GM12892 (cell line): ENCODE results near the gene CEP164.
"Not testable (repeated sequence)": the region's sequence is repeated elsewhere in the genome, so short reads cannot be mapped to it uniquely, and the experiment has no call there.

ENCODE experiments used
- DNase-seq: peaks from one replicate; pipeline ENCODE4 v3.0.0; 2011; ENCODE audit not compliant: insufficient read length
- FAIRE-seq: peaks from 2 replicates; lab custom pipeline; 2011; peaks lifted over from hg19 to GRCh38; lab: Jason Lieb, UNC
- POLR2A ChIP-seq: IDR thresholded peaks from 2 replicates; pipeline ENCODE4 v1.6.1; 2011; ENCODE audit warnings: low read depth, low read length, control low read depth
- POLR2AphosphoS5 ChIP-seq: IDR thresholded peaks from 2 replicates; pipeline ENCODE4 v1.6.1; 2011; ENCODE audit warnings: low read depth, low read length, control low read depth
- TAF1 ChIP-seq: IDR thresholded peaks from 2 replicates; pipeline ENCODE4 v1.6.1; 2011; ENCODE audit warnings: low read depth, mild to moderate bottlenecking, control low read depth, low read length, borderline replicate concordance

Gene CEP164

DNA sequence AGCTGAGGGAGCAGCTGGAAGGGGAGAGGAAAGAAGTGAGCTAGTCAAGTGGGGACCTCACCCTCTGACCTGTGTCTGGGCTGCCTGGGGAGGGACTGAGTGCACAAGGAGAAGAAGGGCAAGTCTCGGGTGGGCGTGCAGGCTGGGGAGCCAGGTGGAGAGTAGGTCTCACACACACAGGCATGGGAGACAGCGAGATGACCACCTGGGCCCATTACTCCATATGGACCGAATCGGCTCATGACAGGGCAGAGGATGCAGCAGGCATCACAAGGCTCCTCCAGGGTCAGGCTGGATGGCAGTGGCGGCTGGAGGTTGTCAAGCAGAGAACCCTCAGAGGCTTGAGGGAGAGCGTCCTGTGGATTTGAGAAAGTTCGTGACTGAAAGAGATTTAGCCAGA, 63.5 kb downstream of the CEP164 start:
- FAIRE-seq: no peak
- no peak for TF ChIP-seq TAF1
- TF ChIP-seq POLR2AphosphoS5: no peak
- TF ChIP-seq POLR2A: no peak
- no peak for DNase-seq

DNA sequence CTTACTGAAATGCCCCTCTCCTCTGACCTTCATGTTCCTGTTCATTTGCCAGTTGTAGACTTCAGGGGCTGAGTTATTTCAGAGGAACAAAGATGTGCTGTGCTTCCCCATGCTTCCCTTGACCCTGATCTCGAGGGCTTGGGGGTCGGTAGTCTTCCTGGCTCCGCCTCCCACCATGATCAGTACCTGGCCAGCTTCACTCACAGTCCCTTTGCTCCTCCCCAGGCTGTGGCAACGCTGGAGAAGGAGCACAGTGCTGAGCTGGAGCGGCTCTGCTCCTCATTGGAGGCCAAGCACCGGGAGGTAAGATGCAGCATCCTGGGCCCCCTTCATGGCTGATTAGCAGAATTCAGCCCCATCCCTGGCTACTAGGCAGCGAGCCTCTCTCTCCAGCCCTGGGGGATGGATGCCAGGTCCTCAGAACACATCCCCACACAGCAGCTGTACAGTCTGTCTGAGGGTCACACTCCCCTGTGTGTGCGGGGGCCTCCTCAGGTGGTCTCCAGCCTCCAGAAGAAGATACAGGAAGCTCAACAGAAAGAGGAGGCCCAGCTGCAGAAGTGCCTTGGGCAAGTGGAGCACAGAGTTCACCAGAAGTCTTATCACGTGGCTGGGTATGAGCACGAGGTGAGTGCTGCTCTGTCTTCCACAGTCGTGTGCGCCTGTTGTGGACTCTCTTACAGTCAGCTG, 64.5 kb downstream of the CEP164 start:
- TF ChIP-seq TAF1: no peak
- no peak for TF ChIP-seq POLR2AphosphoS5
- no peak for FAIRE-seq
- DNase-seq: no peak

DNA sequence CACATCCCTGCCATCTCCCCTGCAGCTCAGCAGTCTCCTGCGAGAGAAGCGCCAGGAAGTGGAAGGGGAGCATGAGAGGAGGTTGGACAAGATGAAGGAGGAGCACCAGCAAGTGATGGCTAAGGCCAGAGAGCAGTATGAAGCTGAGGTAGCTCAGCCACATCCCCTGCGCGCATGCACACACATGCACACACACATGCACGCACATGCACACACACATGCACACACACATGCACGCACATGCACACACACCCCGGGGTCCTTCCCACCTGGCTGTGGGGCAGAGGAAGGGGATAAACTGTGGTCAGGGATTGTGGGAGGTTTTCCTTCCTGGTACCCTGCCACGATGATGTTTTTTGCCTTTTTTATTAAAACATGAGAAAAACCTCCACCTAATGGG, 65.3 kb downstream of the CEP164 start:
- TF ChIP-seq POLR2AphosphoS5: no peak
- TF ChIP-seq TAF1: no peak
- TF ChIP-seq POLR2A: no peak
- DNase-seq: no peak
- no peak for FAIRE-seq

DNA sequence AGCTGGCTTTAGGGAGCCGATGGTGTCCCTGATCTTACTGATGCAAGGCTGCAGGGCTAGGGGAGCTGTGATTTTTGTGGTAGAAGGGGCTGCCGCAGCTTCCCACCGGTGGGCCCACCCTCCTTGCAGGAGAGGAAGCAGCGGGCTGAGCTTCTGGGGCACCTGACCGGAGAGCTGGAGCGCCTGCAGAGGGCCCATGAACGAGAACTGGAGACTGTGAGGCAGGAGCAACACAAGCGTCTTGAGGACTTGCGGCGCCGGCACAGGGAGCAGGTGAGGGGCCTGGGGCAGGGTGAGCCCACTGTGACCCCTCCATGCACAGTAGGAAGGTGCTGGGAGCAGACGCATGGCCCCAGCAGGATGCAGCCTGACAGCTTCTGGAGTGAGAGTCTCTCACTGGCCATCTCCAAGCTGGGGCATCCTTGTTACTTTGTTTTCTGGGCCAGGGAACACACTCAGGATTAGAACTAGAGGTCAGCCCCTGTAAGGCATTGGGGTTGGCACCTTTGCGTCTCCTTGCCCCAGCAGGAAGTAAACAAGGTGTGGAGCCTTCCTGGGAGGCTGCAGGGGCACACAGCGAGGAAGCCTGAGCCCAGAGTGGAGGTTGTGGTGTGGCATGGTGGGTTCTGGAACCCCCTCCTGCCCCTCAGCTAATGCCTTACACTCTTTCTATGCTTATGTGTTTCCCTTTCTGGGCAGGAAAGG, 66.7 kb downstream of the CEP164 start:
- TF ChIP-seq TAF1: no peak
- TF ChIP-seq POLR2A: no peak
- TF ChIP-seq POLR2AphosphoS5: no peak
- FAIRE-seq (no peak), DNase-seq (no peak)

DNA sequence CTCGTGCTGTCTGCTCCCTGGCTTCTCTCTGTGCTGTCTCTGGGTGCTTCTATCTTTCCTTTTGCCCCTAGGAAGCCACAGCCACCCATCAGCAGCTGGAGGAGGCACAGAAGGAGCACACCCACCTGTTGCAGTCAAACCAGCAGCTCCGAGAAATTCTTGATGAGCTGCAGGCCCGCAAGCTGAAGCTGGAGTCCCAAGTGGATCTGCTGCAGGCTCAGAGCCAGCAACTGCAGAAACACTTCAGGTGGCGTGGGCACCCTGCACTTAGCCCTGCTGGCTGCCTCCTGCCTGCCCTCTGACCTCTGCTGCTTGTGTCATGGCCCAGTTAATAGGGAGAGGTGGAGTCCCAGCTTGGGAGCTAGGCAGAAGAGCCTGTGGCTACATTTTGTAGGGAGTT, 67.8 kb downstream of the CEP164 start:
- FAIRE-seq (no peak), DNase-seq (no peak)
- TF ChIP-seq POLR2A (no peak), TAF1 (no peak), POLR2AphosphoS5 (no peak)

DNA sequence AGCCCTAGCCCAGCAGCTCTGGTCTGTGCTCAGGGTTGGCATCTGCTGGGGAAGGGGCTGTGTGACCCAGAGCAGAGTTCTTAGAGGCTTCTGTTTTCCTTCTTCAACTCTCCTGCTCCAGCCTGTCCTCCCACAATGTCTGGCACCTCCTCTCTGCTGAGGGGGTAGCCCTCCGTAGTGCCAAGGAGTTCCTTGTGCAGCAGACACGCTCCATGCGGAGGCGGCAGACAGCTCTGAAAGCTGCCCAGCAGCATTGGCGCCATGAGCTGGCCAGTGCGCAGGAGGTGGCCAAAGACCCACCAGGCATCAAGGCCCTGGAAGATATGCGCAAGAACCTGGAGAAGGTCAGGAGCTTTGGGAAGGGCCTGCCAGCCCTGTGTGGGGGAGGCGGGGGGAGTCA, 69.3 kb downstream of the CEP164 start:
- no peak for DNase-seq
- FAIRE-seq: no peak

DNA sequence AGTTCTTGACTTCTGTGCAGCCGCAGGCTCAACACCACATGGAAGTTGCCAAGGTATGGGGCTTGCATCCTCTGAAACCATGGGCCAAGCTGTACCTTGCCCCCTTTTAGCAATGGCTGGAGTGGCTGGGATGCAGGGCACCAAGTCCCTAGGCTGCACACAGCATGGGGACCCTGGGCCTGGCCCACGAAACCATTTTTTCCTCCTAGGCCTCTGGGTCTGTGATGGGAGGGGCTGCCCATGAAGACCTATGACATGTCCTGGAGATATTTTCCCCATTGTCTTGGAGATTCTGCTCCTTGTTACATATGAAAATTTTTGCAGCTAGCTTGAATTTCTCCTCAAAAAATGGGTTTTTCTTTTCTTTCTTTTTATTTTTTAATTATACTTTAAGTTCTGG, 71.0 kb downstream of the CEP164 start:
- DNase-seq, FAIRE-seq: not testable (repeated sequence)

More for the DNA sequence above, 69.3 kb downstream of the CEP164 start:
- TF ChIP-seq TAF1 (no peak), POLR2AphosphoS5 (no peak), POLR2A (no peak)

DNA sequence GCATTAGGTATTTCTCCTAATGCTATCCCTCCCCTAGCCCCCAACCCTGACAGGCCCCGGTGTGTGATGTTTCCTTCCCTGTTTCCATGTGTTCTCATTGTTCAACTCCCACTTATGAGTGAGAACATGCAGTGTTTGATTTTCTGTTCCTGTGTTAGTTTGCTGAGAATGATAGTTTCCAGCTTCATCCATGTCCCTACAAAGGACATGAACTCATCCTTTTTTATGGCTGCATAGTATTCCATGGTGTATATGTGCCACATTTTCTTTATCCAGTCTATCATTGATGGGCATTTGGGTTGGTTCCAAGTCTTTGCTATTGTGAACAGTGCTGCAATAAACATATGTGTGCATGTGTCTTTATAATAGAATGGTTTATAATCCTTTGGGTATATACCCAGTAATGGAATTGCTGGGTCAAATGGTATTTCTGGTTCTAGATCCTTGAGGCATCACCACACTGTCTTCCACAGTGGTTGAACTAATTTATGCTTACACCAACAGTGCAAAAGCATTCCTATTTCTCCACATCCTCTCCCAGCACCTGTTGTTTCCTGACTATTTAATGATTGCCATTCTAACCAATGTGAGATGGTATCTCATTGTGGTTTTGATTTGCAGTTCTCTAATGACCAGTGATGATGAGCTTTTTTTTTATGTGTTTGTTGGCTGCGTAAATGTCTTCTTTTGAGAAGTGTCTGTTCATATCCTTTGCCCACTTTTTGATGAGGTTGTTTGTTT, 71.6 kb downstream of the CEP164 start:
- DNase-seq, FAIRE-seq: not testable (repeated sequence)

DNA sequence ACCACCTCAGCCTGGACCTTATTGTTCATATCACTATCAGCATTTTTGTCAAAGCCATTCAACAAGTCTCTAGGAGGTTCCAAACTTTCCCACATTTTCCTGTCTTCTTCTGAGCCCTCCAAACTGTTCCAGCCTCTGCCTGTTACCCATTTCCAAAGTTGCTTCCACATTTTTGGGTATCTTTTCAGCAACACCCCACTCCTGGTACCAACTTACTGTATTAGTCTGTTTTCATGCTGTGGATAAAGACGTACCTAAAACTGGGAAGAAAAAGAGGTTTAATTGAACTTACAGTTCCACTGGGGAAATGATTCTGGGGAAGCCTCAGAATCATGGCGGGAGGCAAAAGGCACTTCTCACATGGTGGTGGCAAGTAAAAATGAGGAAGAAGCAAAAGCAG, 78.2 kb downstream of the CEP164 start:
- DNase-seq, FAIRE-seq: not testable (repeated sequence)

DNA sequence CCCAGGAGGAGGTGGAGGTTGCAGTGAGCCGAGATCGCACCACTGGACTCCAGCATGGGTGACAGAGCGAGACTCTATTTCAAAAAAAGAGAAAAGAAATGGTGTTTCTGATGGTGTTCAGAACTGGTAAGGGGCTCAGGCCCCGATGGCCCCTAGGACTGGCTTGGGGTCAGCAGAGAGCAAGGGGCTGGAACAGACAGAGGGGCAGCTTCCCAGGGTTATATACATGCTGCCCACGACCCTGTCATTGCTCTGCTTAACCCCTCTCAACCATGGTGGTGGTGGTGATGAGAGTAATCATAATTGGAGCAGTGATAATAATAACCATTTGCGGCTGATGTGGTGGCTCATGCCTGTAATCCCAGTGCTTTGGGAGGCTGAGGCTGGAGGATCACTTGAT, 79.4 kb downstream of the CEP164 start:
- FAIRE-seq (no peak), DNase-seq (no peak)
- no peak for TF ChIP-seq POLR2AphosphoS5
- TF ChIP-seq TAF1: no peak
- no peak for TF ChIP-seq POLR2A

DNA sequence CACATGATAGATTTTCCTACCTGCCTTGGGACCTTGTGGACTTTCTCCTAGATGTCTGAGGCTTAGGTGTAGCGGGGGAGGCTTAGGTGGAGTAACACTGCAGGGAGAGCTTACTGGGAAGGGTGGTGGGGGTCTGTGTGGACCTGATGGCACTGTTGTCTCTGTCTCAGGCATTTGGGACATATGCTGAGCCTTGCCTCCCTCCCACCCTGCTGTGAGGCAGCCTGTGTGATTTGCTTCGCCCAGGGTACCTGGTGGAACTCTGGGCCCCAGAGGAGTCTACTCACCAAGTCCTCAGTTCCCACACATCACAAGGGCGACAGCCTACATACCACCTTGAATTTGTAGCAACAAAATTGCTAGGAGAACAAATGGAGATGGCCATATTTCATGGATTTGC, 80.7 kb downstream of the CEP164 start:
- TF ChIP-seq POLR2AphosphoS5 (no peak), POLR2A (no peak), TAF1 (no peak)
- DNase-seq: no peak

DNA sequence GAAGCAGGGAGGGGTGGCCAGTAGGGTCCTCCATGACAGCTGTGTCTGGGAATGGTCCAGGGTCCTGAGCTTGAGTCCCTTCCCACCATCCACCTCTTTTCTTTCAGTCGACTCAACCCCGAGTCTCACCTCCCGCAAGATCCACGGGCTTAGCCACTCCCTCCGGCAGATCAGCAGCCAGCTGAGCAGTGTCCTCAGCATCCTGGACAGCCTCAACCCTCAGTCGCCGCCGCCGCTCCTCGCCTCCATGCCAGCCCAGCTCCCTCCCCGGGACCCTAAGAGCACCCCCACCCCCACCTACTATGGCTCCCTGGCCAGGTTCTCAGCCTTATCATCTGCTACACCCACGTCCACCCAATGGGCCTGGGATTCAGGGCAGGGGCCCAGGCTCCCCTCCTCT, 81.9 kb downstream of the CEP164 start:
- FAIRE-seq: no peak
- DNase-seq: no peak
- TF ChIP-seq TAF1: no peak
- TF ChIP-seq POLR2AphosphoS5: no peak
- no peak for TF ChIP-seq POLR2A

More for the DNA sequence above, 80.7 kb downstream of the CEP164 start:
- FAIRE-seq: no peak
